HG03108 (cell line): ENCODE measurements around the gene STARD3.

Experiments used
- ATAC-seq: cut with Tn5 transposase; IDR thresholded peaks from one replicate; pipeline ENCODE4 v1.9.1; 2021; ENCODE audit warnings: moderate library complexity; ENCODE audit not compliant: unreplicated experiment

Gene STARD3

GRCh38 chr17:39603304-39604016 is 33.5 kb upstream of the STARD3 start:
- no peak for ATAC-seq

- no peak for ATAC-seq
Observed at GRCh38 chr17:39604911-39605491, 31.9 kb upstream of the STARD3 start.

- no peak for ATAC-seq
Observed at GRCh38 chr17:39605492-39606433, 31.2 kb upstream of the STARD3 start.

- no peak for ATAC-seq
Observed at GRCh38 chr17:39606434-39607056, 30.4 kb upstream of the STARD3 start.

GRCh38 chr17:39607057-39607850 is 29.7 kb upstream of the STARD3 start:
- no peak for ATAC-seq

GRCh38 chr17:39607851-39608130 is 29.2 kb upstream of the STARD3 start, which contains the start of gene NEUROD2:
TSS of gene NEUROD2 (minus strand) at chr17:39607920. CDS start at chr17:39606599, 1,321 bp downstream.
- ATAC-seq, result no peak

- no peak for ATAC-seq
Observed at GRCh38 chr17:39608142-39608981, 28.6 kb upstream of the STARD3 start.

GRCh38 chr17:39609416-39610025 is 27.4 kb upstream of the STARD3 start:
- no peak for ATAC-seq

- ATAC-seq, result no peak
Observed at GRCh38 chr17:39611401-39612112, 25.4 kb upstream of the STARD3 start.

- ATAC-seq, result no peak
Observed at GRCh38 chr17:39612291-39612894, 24.6 kb upstream of the STARD3 start.

GRCh38 chr17:39612935-39613464 is 23.9 kb upstream of the STARD3 start:
- ATAC-seq, result no peak

- ATAC-seq, result no peak
Observed at GRCh38 chr17:39614545-39615157, 22.3 kb upstream of the STARD3 start.

- no peak for ATAC-seq
Observed at GRCh38 chr17:39615434-39615833, 21.5 kb upstream of the STARD3 start.

GRCh38 chr17:39617100-39617445 is 19.9 kb upstream of the STARD3 start:
- ATAC-seq, result no peak

GRCh38 chr17:39617446-39618245 is 19.3 kb upstream of the STARD3 start:
- no peak for ATAC-seq

GRCh38 chr17:39618246-39618913 is 18.6 kb upstream of the STARD3 start:
- ATAC-seq, result no peak
